Endothelial cell of umbilical vein (primary cell): ENCODE results near the gene CACNA2D1. TPM values are rescaled to one million over a fixed set of nuclear protein-coding genes. Genes with fewer than 3 reads are reported as not detected.

Experiments used
- BruUV-seq: library from RNA; stranded (reverse); fragments of 400-500 nt; replicated peaks from 2 replicates; lab custom pipeline; 2021; lab: Mats Ljungman, UMichigan
- CTCF ChIA-PET: fragments of 300-600, 350-600 bp; sonication (Branson Sonifier 250); formaldehyde crosslinking; loops from one replicate; lab custom pipeline; 2021; ENCODE audit warnings: antibody characterized with exemption, inconsistent platforms; lab: Charles Lee
- POLR2A ChIA-PET: fragments of 300-600, 350-600 bp; sonication (Branson Sonifier 250); formaldehyde crosslinking; loops from one replicate; lab custom pipeline; 2021; ENCODE audit warnings: antibody characterized with exemption, inconsistent platforms; lab: Charles Lee
- DNase-seq: peaks from one replicate; pipeline ENCODE4 v3.0.0-alpha.2; 2011; ENCODE audit warnings: low read depth, low spot score
- FAIRE-seq: peaks from 2 replicates; lab custom pipeline; 2011; peaks lifted over from hg19 to GRCh38; lab: Jason Lieb, UNC
- H2AFZ ChIP-seq: 2 replicates; pipeline ENCODE4 v1.6.0; 2012; ENCODE audit warnings: low read depth, low read length, control low read depth, inconsistent platforms
- H3K27ac ChIP-seq: 2 replicates; pipeline ENCODE4 v1.5.1; 2011; ENCODE audit warnings: low read depth, mild to moderate bottlenecking, control low read depth, low read length, moderate library complexity; ENCODE audit not compliant: insufficient read depth
- H3K27me3 ChIP-seq, 2 experiments: 2 replicates each; pipeline versions ENCODE4 v1.6.0 to v1.6.1; 2011; ENCODE audit warnings: low read length in 2 of 2, mixed read lengths in 1 of 2; ENCODE audit not compliant: control insufficient read depth in 2 of 2, insufficient read depth in 2 of 2
- H3K36me3 ChIP-seq, 2 experiments: 2 replicates in 1 of 2; 3 replicates in 1 of 2; pipeline ENCODE4 v1.5.1; 2011; ENCODE audit warnings: low read length in 2 of 2, mild to moderate bottlenecking in 1 of 2, moderate library complexity in 1 of 2; ENCODE audit not compliant: control insufficient read depth in 2 of 2, insufficient read depth in 2 of 2; ENCODE audit errors: extremely low read depth in 1 of 2
- H3K4me1 ChIP-seq: 3 replicates; pipeline ENCODE4 v1.5.1; 2011; ENCODE audit warnings: mild to moderate bottlenecking, low read length; ENCODE audit not compliant: control insufficient read depth, insufficient read depth; ENCODE audit errors: extremely low read depth
- H3K4me2 ChIP-seq: 2 replicates; pipeline ENCODE4 v1.6.1; 2011; ENCODE audit warnings: low read length, control low read depth, mixed read lengths; ENCODE audit not compliant: insufficient read depth
- H3K4me3 ChIP-seq, 3 experiments: fragments of 200-600 bp in 1 of 3; sonication (generic), shearing (Covaris generic) in 1 of 3; replicated peaks in 1 of 3; 2 replicates each; pipeline ENCODE4 v1.5.1; 2011 to 2016; ENCODE audit warnings: control low read depth in 3 of 3, low read length in 3 of 3, mild to moderate bottlenecking in 2 of 3, inconsistent platforms in 1 of 3, low read depth in 1 of 3, moderate library complexity in 1 of 3; ENCODE audit not compliant: insufficient read depth in 1 of 3
- H3K79me2 ChIP-seq: 2 replicates; pipeline ENCODE4 v1.6.0; 2012; ENCODE audit warnings: low read length, inconsistent platforms; ENCODE audit not compliant: control insufficient read depth, insufficient read depth
- H3K9ac ChIP-seq: replicated peaks from 2 replicates; pipeline ENCODE3; 2011; ENCODE audit warnings: low read length, control low read depth; ENCODE audit not compliant: insufficient read depth; ENCODE audit errors: extremely low read depth
- H3K9me1 ChIP-seq: replicated peaks from 3 replicates; pipeline ENCODE4 v1.6.0; 2011; ENCODE audit warnings: mild to moderate bottlenecking, low read length; ENCODE audit not compliant: control insufficient read depth, insufficient read depth; ENCODE audit errors: extremely low read depth
- H3K9me3 ChIP-seq: replicated peaks from 2 replicates; pipeline ENCODE4 v1.5.1; 2012; ENCODE audit warnings: low read length, inconsistent platforms; ENCODE audit not compliant: control insufficient read depth, insufficient read depth
- H4K20me1 ChIP-seq: replicated peaks from 2 replicates; pipeline ENCODE3; 2011; ENCODE audit warnings: mild to moderate bottlenecking, low read length; ENCODE audit not compliant: control insufficient read depth, insufficient read depth; ENCODE audit errors: extremely low read depth
- EZH2 ChIP-seq: IDR thresholded peaks from 2 replicates; pipeline ENCODE4 v1.6.1; 2012; ENCODE audit warnings: borderline replicate concordance, low read depth, mild to moderate bottlenecking, moderate library complexity, low read length, inconsistent platforms; ENCODE audit not compliant: severe bottlenecking
- FOS ChIP-seq: IDR thresholded peaks from 2 replicates; pipeline ENCODE4 v1.6.1; 2011; ENCODE audit warnings: mild to moderate bottlenecking, low read length, moderate library complexity, borderline replicate concordance; ENCODE audit not compliant: insufficient read depth
- GATA2 ChIP-seq: IDR thresholded peaks from 2 replicates; pipeline ENCODE4 v1.7.0; 2011; ENCODE audit warnings: low read depth, mild to moderate bottlenecking, moderate library complexity, mixed read lengths, low read length; ENCODE audit not compliant: insufficient read length, insufficient read depth
- MAX ChIP-seq: IDR thresholded peaks from 2 replicates; pipeline ENCODE4 v1.6.1; 2011; ENCODE audit not compliant: insufficient read depth, insufficient read length
- dilution Hi-C: fragments of 300-500 bp; cut with MboI; formaldehyde crosslinking; loops from one replicate; pipeline ENCODE4 v1.15.0; 2019; ENCODE audit warnings: low sequenced_read_pairs; ENCODE audit not compliant: extremely low pct_ligation_motif_present
- intact Hi-C: fragments of 100-400 bp; cut with micrococcal nuclease; formaldehyde crosslinking; loops from one replicate; pipeline ENCODE4 v1.10.0; 2022
- polyA plus RNA-seq, 4 experiments: library from polyadenylated mRNA; depleted of rRNA in 3 of 4; stranded (reverse) in 3 of 4; unstranded in 1 of 4; fragments of >200 nt; gene quantifications; 2 replicates each; pipeline versions ENCODE4 v1.2.1 to v1.2.3, GENCODE V29; 2011 to 2012; ENCODE audit warnings: missing spikeins in 1 of 4
- total RNA-seq: library from RNA; stranded (reverse); gene quantifications from 2 replicates; pipeline ENCODE4 v1.2.3, GENCODE V29; 2021

CACNA2D1 gene
- total and polyA plus RNA-seq, 2 donors (not counting 3 experiments of a cell fraction or from before 2014, with no cell fraction given) = 4.1 to 38.6 TPM

- CTCF ChIA-PET = interaction anchor here (1.1 kb wide), 1 partner anchor 19 kb away, joined by 4 read pairs; no protein-coding TSS in a partner anchor
- dilution Hi-C loops = no loop called here
- Histone ChIP-seq H3K9ac (no peak overlapping the region), H3K36me3 (no peaks in the 10 kb centered on the region), H3K9me3 (no peaks in the 10 kb centered on the region), H3K9me1 (no peaks in the 10 kb centered on the region), H3K4me3 (no peak overlapping the region), H3K79me2 (no peaks in the 10 kb centered on the region), H2AFZ (no peak overlapping the region), H3K27ac (no peak overlapping the region), H3K4me2 (no peak overlapping the region), H4K20me1 (no peaks in the 10 kb centered on the region), H3K27me3 (no peaks in the 10 kb centered on the region), H3K4me1 (peaks cover 2% of the 10 kb centered on the region)
- no peak for TF ChIP-seq MAX
- no peak for TF ChIP-seq EZH2
- no peak for TF ChIP-seq FOS
- no TSS peak for BruUV-seq
- DNase-seq (peak; percentile 87), FAIRE-seq (no peak)
- POLR2A ChIA-PET = no interaction called here
- intact Hi-C loops = no loop called here
These were observed 315.0 kb downstream of the CACNA2D1 start for GRCh38 chr7:82128546-82128945.

- CTCF ChIA-PET = no interaction called here
- Histone ChIP-seq H3K27me3 (no peaks in the 10 kb centered on the region), H3K79me2 (no peaks in the 10 kb centered on the region), H3K9me1 (no peaks in the 10 kb centered on the region), H3K4me3 (no peak overlapping the region), H3K9me3 (no peaks in the 10 kb centered on the region), H3K4me2 (no peak overlapping the region), H3K4me1 (peaks cover 2% of the 10 kb centered on the region), H4K20me1 (no peaks in the 10 kb centered on the region), H2AFZ (no peak overlapping the region), H3K27ac (no peak overlapping the region), H3K9ac (no peak overlapping the region), H3K36me3 (no peaks in the 10 kb centered on the region)
- BruUV-seq = no TSS peak
- DNase-seq = no peak
- POLR2A ChIA-PET = no interaction called here
- FAIRE-seq = no peak
- no peak for TF ChIP-seq GATA2
- dilution Hi-C loops = no loop called here
- intact Hi-C loops = no loop called here
These were observed 317.0 kb downstream of the CACNA2D1 start for GRCh38 chr7:82126576-82126975.
